SK-N-MC (cell line): ENCODE data around the gene LAPTM5.

ENCODE experiments used
- EZH2 ChIP-seq: fragments of 200-600 bp; sonication (generic); IDR thresholded peaks from one replicate; pipeline ENCODE4 v1.6.1; 2017; ENCODE audit warnings: antibody characterized with exemption
- FOXP2 ChIP-seq: optimal IDR thresholded peaks from 2 replicates; pipeline ENCODE3; 2011; ENCODE audit warnings: mild to moderate bottlenecking, moderate library complexity; ENCODE audit not compliant: insufficient read depth; ENCODE audit errors: extremely low read length, control extremely low read depth
- POLR2AphosphoS5 ChIP-seq: IDR thresholded peaks from 2 replicates; pipeline ENCODE4 v1.6.1; 2012; ENCODE audit warnings: mild to moderate bottlenecking, low read depth, low read length, borderline replicate concordance

- no peak for TF ChIP-seq EZH2
- TF ChIP-seq POLR2AphosphoS5: no peak
- TF ChIP-seq FOXP2: no peak
These were observed 21.7 kb downstream of the LAPTM5 start for GRCh38 chr1:30735668-30736498.
